Karpas-422 (cell line): ENCODE data around the gene EIF2A. TPM values are rescaled to one million over a fixed set of nuclear protein-coding genes. Genes with fewer than 3 reads are reported as not detected.

Experiments used
- DNase-seq: peaks from one replicate; pipeline ENCODE4 v3.0.0-alpha.2; 2015
- H2AFZ ChIP-seq: fragments of 200-600 bp; sonication (generic); 2 replicates; pipeline ENCODE4 v1.6.1; 2014; ENCODE audit warnings: antibody characterized with exemption, low read length, mixed read lengths
- H3K27ac ChIP-seq: fragments of 200-600 bp; sonication (generic); 2 replicates; pipeline ENCODE4 v1.5.1; 2014; ENCODE audit warnings: mild to moderate bottlenecking, low read length, moderate library complexity
- H3K27me3 ChIP-seq: fragments of 200-600 bp; sonication (generic); 2 replicates; pipeline ENCODE4 v1.6.1; 2014; ENCODE audit warnings: low read length, mixed read lengths
- H3K36me3 ChIP-seq: fragments of 200-600 bp; sonication (generic); 2 replicates; pipeline ENCODE4 v1.6.1; 2014; ENCODE audit warnings: low read length, mixed read lengths; ENCODE audit not compliant: insufficient read depth
- H3K4me1 ChIP-seq: fragments of 200-600 bp; sonication (generic); 2 replicates; pipeline ENCODE4 v1.6.1; 2014; ENCODE audit warnings: mild to moderate bottlenecking, low read length, mixed read lengths
- H3K4me2 ChIP-seq: fragments of 200-600 bp; sonication (generic); 2 replicates; pipeline ENCODE4 v1.6.1; 2014; ENCODE audit warnings: low read length, low read depth, mild to moderate bottlenecking; ENCODE audit not compliant: poor library complexity, severe bottlenecking
- H3K4me3 ChIP-seq: fragments of 200-600 bp; sonication (generic); 2 replicates; pipeline ENCODE4 v1.5.1; 2014; ENCODE audit warnings: mild to moderate bottlenecking, antibody characterized with exemption, low read length, mixed read lengths
- H3K79me2 ChIP-seq: fragments of 200-600 bp; sonication (generic); 2 replicates; pipeline ENCODE4 v1.6.1; 2014; ENCODE audit warnings: mild to moderate bottlenecking, low read length, mixed read lengths
- H3K9ac ChIP-seq: fragments of 200-600 bp; sonication (generic); 2 replicates; pipeline ENCODE4 v1.6.0; 2014; ENCODE audit warnings: low read length
- H3K9me2 ChIP-seq: fragments of 200-600 bp; sonication (generic), shearing (Covaris generic); replicated peaks from 2 replicates; pipeline ENCODE4 v1.6.0; 2014; ENCODE audit warnings: mild to moderate bottlenecking, low read length, moderate library complexity; ENCODE audit not compliant: insufficient read depth
- H3K9me3 ChIP-seq: fragments of 300-700, 200-600 bp; sonication (generic); 2 replicates; pipeline ENCODE4 v1.6.1; 2014; ENCODE audit warnings: low read length, mixed read lengths
- H4K20me1 ChIP-seq: fragments of 200-600 bp; sonication (generic); 2 replicates; pipeline ENCODE4 v1.6.1; 2014; ENCODE audit warnings: mild to moderate bottlenecking, antibody characterized with exemption, low read length, low read depth; ENCODE audit not compliant: insufficient read depth
- total RNA-seq: library from RNA; depleted of rRNA; stranded (reverse); fragments of >200 nt; shearing (Covaris generic); gene quantifications from 2 replicates; pipeline ENCODE4 v1.2.3, GENCODE V29; 2014; ENCODE audit warnings: low replicate concordance; rRNA removed

EIF2A gene
- total RNA-seq, 1 experiment from 2014 or later: 161 TPM

GRCh38 chr3:150626148-150626930 is 79.8 kb downstream of the EIF2A start:
- Histone ChIP-seq H3K27me3 (no peaks in the 10 kb centered on the region), H2AFZ (no peak overlapping the region), H3K9ac (no peak overlapping the region), H3K4me2 (no peak overlapping the region), H3K79me2 (peaks cover 41% of the 10 kb centered on the region), H3K36me3 (peaks cover 46% of the 10 kb centered on the region), H4K20me1 (peaks cover 26% of the 10 kb centered on the region), H3K4me3 (no peak overlapping the region), H3K4me1 (no peaks in the 10 kb centered on the region; the same call in 1 of the 2 replicates), H3K9me2 (no peaks in the 10 kb centered on the region), H3K27ac (no peak overlapping the region), H3K9me3 (no peaks in the 10 kb centered on the region)
- DNase-seq: no peak

GRCh38 chr3:150627557-150627956 is 81.0 kb downstream of the EIF2A start:
- Histone ChIP-seq H3K27ac (no peak overlapping the region), H3K9me3 (no peaks in the 10 kb centered on the region), H3K36me3 (peaks cover 46% of the 10 kb centered on the region), H3K27me3 (no peaks in the 10 kb centered on the region), H2AFZ (no peak overlapping the region), H3K4me1 (no peaks in the 10 kb centered on the region; the same call in 1 of the 2 replicates), H3K9me2 (no peaks in the 10 kb centered on the region), H3K4me3 (no peak overlapping the region), H3K9ac (no peak overlapping the region), H4K20me1 (peaks cover 31% of the 10 kb centered on the region), H3K4me2 (no peak overlapping the region), H3K79me2 (peaks cover 29% of the 10 kb centered on the region)
- DNase-seq: no peak

- Histone ChIP-seq H3K9me2 (no peaks in the 10 kb centered on the region), H3K27ac (no peak overlapping the region), H3K4me1 (no peaks in the 10 kb centered on the region), H2AFZ (no peak overlapping the region), H3K27me3 (no peaks in the 10 kb centered on the region), H4K20me1 (0 out of 2 replicates have a peak, but pooled peaks cover 13% of the 10 kb centered on the region), H3K36me3 (peaks cover 19% of the 10 kb centered on the region), H3K4me2 (no peak overlapping the region), H3K9me3 (no peaks in the 10 kb centered on the region), H3K79me2 (no peaks in the 10 kb centered on the region), H3K4me3 (no peak overlapping the region), H3K9ac (no peak overlapping the region)
- DNase-seq: no peak
Observed at GRCh38 chr3:150631515-150632221, 85.1 kb downstream of the EIF2A start.

GRCh38 chr3:150635076-150635475 is 88.5 kb downstream of the EIF2A start:
- no peaks in the 10 kb centered on the region for H3K79me2 ChIP-seq
- DNase-seq: no peak
- no peaks in the 10 kb centered on the region for H3K27me3 ChIP-seq
- no peak overlapping the region for H3K27ac ChIP-seq
- no peak overlapping the region for H3K4me2 ChIP-seq
- no peaks in the 10 kb centered on the region for H3K9me2 ChIP-seq
- no peak overlapping the region for H2AFZ ChIP-seq
- H3K36me3 ChIP-seq: peaks cover 6% of the 10 kb centered on the region; the same call in 1 of the 2 replicates
- 0 out of 2 replicates have a peak, but pooled peaks cover 6% of the 10 kb centered on the region for H4K20me1 ChIP-seq
- no peaks in the 10 kb centered on the region for H3K9me3 ChIP-seq
- no peak overlapping the region for H3K9ac ChIP-seq
- no peak overlapping the region for H3K4me3 ChIP-seq
- no peaks in the 10 kb centered on the region for H3K4me1 ChIP-seq

GRCh38 chr3:150635526-150635925 is 88.9 kb downstream of the EIF2A start:
- Histone ChIP-seq H3K4me2 (no peak overlapping the region), H3K27ac (no peak overlapping the region), H3K4me3 (no peak overlapping the region)

More at GRCh38 chr3:150635526-150635925, 88.9 kb downstream of the EIF2A start:
- Histone ChIP-seq H3K9me2 (no peaks in the 10 kb centered on the region), H3K4me1 (no peaks in the 10 kb centered on the region), H3K9me3 (no peaks in the 10 kb centered on the region), H3K9ac (no peak overlapping the region), H4K20me1 (0 out of 2 replicates have a peak, but pooled peaks cover 6% of the 10 kb centered on the region), H2AFZ (no peak overlapping the region), H3K36me3 (peaks cover 3% of the 10 kb centered on the region; the same call in 1 of the 2 replicates), H3K27me3 (no peaks in the 10 kb centered on the region), H3K79me2 (no peaks in the 10 kb centered on the region)
- DNase-seq: peak; percentile 50

Other genes starting within 250 kb of the EIF2A start
- 8.7 and 44.4 TPM in 2 replicates for gene TSC22D2, start 138.5 kb upstream of the EIF2A start, total RNA-seq
- 168 and 321 TPM in 2 replicates for gene SERP1, start 291 bp upstream of the EIF2A start, total RNA-seq
- 72.8 and 306 TPM in 2 replicates for gene SELENOT, start 56.5 kb downstream of the EIF2A start, total RNA-seq
- gene ERICH6, start 157.1 kb downstream of the EIF2A start, total RNA-seq: 0.22 TPM in 1 of 2 replicates, not detected in the other
- 160 and 323 TPM in 2 replicates for gene SIAH2, start 216.4 kb downstream of the EIF2A start, total RNA-seq